IPS-18c (cell line): ENCODE measurements around the gene BARX2.
"Not testable (repeated sequence)": the region's sequence is repeated elsewhere in the genome, so short reads cannot be mapped to it uniquely, and the experiment has no call there.

ENCODE experiments used
- H3K4me3 ChIP-seq: 2 replicates; pipeline ENCODE4 v1.7.0; 2013; ENCODE audit warnings: low read depth, mild to moderate bottlenecking, low read length, moderate library complexity; ENCODE audit not compliant: insufficient read depth
- H3K9me3 ChIP-seq: one replicate; pipeline ENCODE4 v1.6.1; 2013; ENCODE audit warnings: mild to moderate bottlenecking, low read length, moderate library complexity; ENCODE audit not compliant: control insufficient read depth, insufficient read depth

The BARX2 gene, protein sequence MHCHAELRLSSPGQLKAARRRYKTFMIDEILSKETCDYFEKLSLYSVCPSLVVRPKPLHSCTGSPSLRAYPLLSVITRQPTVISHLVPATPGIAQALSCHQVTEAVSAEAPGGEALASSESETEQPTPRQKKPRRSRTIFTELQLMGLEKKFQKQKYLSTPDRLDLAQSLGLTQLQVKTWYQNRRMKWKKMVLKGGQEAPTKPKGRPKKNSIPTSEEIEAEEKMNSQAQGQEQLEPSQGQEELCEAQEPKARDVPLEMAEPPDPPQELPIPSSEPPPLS

DNA sequence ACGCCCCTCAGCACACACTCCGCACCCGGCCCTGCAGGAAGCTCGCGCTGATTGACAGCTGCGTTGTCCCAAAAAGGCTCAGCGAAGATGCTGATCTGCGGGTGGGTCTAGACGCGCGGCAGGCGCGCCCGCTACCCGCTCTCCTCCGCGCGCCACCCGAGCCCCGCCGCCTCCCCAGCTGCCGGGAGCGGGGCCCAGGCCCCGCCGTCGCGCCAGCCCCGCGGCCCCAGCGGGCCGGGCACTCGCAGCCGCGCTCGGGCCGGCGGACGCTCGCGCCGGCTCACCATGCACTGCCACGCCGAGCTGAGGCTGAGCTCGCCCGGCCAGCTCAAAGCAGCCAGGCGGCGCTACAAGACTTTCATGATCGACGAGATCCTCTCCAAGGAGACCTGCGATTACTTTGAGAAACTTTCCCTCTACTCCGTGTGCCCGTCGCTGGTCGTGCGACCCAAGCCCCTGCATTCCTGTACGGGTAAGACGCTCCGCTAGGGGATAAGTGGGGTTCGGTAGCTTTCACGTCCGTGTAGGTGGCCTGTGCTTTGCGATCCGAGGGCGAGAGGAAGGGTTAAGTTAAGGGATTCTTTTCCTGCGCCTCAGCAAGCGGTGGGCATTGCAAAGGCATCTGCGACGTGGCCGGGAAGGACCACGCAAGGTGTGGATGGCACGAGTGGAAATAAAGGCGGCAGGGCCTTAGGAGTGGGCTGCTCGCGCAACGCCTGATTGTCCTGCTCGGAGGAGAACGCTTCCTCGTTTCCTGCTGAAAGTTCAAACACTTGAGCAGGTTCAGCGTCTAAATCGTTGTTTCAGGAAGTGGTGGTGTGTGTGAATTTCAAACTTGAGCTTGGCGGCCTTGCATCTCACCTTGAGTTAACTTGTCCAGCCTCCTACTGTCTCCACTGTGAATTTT is at the start of gene BARX2:
Gene BARX2 (plus strand): TSS at position 98 of the 907 bp plus-strand sequence. CDS start 188 bp downstream, at position 286.
- Histone ChIP-seq H3K4me3 (peak within 1 kb of the TSS; percentile 50; the same call in 1 of the 2 replicates), H3K9me3 (peaks cover 2% of the 10 kb centered on the region)

DNA sequence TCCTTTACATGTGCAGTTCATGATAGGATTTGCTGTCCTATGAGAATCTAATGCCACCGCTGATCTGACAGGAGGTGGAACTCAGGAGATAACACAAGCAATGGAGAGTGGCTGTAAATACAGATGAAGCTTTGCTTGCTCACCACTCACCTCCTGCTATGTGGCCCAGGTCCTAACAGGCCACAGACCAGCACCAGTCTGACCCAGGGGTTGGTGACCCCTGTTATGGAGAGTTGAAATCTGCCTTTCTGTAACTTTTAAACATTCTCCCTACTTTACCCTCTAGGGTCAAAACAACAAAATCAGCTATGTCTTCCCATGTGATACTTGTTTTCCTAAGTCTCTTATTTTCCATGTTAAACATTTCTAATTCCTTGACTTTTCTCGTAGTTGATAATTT is 48.7 kb upstream of the BARX2 start:
- H3K4me3 ChIP-seq = no peak overlapping the region
- no peaks in the 10 kb centered on the region for H3K9me3 ChIP-seq

DNA sequence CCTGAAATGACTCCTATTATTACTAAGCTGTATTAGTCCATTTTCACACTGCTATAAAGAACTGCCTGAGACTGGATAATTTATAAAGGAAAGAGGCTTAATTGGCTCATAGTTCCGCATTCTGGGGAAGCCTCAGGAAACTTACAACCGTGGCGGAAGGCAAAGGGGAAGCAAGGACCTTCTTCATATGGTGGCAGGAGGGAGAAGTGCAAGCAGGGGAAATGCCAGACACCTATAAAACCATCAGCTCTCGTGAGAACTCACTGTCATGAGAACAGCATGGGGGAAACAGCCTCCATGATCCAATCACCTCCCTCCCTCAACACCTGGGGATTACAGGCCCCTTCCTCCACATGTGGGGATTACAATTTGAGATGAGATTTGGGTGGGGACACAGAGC is 47.9 kb upstream of the BARX2 start:
- H3K4me3 ChIP-seq, H3K9me3 ChIP-seq: not testable (repeated sequence)

DNA sequence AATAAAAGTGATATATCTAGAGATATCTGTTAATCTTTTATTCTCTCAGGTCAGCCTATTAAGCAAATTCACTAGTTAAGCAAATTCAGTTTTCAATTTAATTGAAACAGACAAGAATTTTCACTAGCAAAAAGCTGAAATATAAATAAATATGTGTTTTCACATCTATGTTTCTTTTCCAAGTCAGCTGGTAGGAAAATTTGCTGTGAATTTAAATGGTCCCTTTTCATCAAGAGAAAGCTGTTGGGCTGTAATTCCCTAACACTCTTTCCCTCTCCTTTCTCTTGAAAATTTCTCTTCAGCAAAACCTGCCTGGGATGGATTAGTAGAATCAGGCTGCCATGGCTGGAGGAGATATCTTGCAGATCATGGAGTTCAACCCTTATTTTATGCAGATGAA is 46.9 kb upstream of the BARX2 start:
- Histone ChIP-seq H3K4me3 (no peak overlapping the region), H3K9me3 (no peaks in the 10 kb centered on the region)

DNA sequence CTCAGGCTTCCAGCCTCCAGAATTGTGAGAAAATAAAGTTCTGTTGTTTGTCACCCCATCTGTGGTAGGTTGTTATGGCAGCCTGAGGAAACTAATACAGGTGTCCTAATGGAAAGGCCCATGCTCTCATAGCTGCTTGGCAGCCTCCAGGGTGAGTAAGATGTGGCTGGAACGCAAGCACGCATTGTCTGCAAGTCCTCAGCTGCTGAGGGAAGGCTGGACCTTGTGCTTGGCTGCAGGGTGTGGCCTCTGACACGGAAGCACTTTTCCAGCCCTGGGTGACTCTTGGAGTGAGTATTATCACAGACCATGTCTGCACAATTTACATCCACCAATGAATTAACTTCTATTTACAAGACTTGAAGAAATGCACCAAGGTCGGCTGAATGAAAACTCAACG is 44.4 kb upstream of the BARX2 start:
- no peaks in the 10 kb centered on the region for H3K9me3 ChIP-seq
- H3K4me3 ChIP-seq = no peak overlapping the region

DNA sequence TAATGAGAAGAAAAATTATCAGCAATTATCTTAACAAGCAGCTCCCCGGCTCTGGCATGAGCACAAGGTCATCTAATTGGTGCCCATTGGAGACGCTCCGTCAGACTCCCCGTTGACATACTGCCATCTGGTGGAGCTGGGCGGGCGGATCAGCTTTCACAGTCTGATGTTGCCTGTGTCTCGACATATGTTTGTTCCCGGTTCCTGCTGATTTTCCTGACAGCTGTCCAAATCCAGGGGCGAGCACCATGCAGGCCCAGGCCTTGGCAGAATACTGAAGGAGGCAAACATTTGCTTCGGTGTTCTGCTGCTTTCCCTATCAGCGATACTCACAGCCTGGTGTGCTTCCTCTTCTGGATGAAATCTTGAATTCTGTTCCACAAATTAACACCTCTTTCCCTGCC is 43.8 kb upstream of the BARX2 start:
- no peaks in the 10 kb centered on the region for H3K9me3 ChIP-seq
- H3K4me3 ChIP-seq = no peak overlapping the region

DNA sequence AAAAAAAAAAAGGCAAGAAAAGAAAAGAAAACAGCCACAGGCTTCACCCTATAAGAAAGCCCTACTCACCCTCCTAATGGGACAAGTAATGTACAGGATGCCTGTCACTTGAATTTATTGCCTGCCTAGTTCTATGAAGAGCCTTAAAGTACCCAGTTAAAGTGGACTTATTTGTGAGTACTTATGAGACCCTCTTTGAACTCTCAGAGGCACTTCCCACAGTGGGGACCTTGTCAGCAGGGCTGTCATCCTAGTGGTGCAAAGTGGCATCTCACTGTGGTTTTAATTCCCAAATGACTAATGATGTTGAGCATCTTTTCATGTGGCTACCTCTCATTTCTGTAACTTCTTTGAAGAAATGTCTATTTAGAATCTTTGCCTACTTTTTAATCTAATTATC is 41.8 kb upstream of the BARX2 start:
- Histone ChIP-seq H3K9me3 (no peaks in the 10 kb centered on the region), H3K4me3 (no peak overlapping the region)

DNA sequence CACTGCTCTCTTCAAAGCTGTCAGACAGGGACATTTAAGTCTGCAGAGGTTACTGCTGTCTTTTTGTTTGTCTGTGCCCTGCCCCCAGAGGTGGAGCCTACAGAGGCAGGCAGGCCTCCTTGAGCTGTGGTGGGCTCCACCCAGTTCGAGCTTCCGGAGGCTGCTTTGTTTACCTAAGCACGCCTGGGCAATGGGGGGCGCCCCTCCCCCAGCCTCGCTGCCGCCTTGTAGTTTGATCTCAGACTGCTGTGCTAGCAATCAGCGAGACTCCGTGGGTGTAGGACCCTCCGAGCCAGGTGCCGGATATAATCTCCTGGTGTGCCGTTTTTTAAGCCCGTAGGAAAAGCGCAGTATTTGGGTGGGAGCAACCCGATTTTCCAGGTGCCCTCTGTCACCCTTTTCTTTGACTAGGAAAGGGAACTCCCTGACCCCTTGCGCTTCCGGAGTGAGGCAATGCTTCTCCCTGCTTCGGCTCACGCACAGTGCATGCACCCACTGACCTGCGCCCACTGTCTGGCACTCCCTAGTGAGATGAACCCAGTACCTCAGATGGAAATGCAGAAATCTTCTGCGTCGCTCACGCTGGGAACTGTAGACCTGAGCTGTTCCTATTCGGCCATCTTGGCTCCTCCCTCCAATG is 31.2 kb upstream of the BARX2 start:
- not testable (repeated sequence) for H3K4me3 ChIP-seq, H3K9me3 ChIP-seq

DNA sequence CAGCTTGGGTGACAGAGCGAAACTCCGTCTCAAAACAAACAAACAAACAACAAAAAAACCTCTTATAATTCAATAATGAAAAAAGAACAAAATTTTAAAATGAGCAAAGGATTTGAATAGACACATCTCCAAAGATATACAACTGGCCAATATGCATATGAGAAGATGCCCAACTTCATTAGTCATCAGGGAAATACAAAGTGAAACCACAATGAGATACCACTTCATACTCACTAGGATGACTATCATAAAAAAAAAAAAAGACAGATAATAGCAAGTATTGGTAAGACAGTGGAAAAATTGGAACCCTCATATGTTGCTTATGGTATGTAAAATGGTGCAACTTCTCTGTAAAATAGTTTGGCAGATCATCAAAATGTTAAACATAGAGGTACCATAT is 28.7 kb upstream of the BARX2 start:
- H3K4me3 ChIP-seq = no peak overlapping the region
- peaks cover 3% of the 10 kb centered on the region for H3K9me3 ChIP-seq

DNA sequence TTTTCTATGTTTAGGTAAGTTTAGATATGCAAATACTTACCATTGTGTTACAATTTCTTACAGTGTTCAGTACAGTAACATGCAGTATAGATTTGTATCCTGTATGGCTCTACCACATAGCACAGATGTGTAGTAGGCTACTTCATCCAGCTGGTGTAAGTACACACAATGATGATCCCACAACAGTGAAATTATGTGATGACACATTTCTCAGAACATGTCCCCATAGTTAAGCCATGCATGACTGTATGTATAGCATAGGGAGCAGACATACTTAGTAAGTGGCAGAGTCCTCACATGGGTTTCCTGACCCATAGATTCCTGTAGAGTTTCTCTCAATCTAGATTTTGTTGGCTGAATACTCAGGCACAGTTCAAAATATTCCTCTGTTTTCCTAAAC is 26.8 kb upstream of the BARX2 start:
- H3K4me3 ChIP-seq = no peak overlapping the region
- peaks cover 3% of the 10 kb centered on the region for H3K9me3 ChIP-seq

DNA sequence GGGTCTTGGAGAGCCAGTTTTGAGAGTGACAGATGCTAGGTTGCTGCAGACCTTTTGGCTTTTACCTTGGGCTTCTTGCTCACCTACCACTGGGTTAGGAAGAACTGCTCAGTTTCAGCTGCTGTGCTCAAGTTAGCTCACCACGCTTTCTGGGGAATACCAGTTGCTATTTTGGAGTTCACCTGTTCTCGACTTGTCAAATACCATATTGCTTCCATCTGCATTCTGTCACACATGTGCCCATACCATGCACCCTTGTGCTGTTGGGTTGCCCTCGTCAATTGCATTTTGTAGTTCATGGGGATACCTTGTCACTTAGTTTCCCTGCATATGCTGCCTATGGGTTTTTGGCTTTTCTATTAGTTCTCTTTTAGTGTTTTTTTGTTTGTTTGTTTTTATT is 23.0 kb upstream of the BARX2 start:
- no peaks in the 10 kb centered on the region for H3K9me3 ChIP-seq
- no peak overlapping the region for H3K4me3 ChIP-seq

DNA sequence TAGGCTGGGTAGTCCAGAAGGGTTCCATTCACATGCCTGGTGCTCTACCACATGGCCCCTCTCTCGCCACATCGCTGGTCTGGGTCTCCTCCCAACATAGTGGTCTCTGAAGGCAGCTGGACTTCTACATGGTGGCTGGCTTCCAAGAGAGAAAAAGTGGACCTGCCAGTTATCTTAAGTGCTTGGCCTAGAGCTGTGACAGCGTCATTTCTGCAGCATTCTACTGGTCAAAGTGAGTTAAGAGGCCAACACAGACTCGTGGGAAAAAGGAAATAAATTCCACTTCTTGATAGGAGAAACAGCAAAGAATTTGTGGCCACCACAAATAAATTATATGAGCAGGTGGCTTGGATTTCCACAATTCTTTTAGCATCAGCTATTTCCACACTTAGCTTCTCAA is 21.0 kb upstream of the BARX2 start:
- Histone ChIP-seq H3K9me3 (no peaks in the 10 kb centered on the region), H3K4me3 (no peak overlapping the region)

DNA sequence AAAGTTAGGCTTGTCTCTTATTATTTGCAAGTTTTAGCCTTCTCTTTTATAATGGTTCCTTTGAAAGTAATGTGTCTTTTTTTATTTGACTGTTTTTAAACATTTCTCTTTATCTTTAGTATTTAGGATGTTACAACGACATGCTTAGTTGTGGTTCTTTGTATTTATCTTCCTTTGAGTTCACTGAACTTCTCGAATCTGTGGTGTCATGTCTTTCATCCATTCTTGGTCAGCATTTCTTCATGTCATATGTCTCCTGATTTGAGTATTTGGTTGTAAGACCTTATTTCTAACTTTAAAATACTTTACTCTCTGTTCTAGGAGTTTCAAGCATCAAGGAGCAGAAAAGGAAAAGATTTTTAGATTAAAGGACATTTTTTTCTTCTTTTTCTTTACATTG is 15.9 kb upstream of the BARX2 start:
- no peak overlapping the region for H3K4me3 ChIP-seq
- H3K9me3 ChIP-seq = no peaks in the 10 kb centered on the region

DNA sequence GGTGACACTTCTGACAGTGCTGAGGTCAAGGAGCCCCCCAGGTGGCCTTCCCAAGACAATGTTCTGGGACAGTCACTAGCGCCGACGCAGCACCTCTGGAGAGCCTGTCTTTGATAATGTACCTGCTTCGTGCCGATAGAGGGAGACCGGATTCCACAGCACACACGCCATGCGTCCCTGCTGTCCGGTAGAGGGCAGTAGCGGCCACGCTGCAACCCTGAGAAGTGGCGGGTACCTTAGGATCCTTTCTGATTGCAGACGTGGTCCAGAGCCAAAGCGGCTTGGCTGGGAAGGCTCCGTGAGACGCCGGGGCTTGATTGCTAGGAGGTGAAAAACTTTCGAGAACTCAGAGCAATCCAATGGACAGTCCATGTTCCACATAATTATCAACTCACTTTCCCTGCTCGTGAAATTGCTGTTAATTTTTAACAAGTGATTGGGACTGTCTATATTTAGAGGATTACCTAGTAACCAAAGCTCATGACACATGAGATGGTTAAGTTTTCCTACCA is 11.4 kb upstream of the BARX2 start:
- no peak overlapping the region for H3K4me3 ChIP-seq

DNA sequence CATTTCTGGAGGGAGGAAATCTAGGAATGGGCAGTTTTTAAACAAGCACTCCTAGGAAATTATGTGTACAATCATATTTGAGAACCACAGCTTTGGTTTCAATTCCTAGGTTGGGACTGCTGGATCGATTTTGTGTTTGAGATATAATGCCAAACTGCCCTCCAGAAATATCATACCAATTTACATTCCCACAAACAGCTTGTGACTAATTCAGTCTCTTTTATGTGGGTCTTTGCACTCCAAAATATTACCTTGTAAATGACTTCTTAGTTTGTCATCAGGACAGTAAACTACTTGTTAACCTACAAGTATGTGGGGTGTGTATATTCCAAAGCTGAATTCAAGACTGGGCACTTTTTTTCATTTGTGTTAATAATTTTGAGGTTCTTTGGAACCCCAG is 9.8 kb upstream of the BARX2 start:
- Histone ChIP-seq H3K9me3 (no peaks in the 10 kb centered on the region), H3K4me3 (no peak overlapping the region)

More for the DNA sequence above, 11.4 kb upstream of the BARX2 start:
- H3K9me3 ChIP-seq = no peaks in the 10 kb centered on the region

DNA sequence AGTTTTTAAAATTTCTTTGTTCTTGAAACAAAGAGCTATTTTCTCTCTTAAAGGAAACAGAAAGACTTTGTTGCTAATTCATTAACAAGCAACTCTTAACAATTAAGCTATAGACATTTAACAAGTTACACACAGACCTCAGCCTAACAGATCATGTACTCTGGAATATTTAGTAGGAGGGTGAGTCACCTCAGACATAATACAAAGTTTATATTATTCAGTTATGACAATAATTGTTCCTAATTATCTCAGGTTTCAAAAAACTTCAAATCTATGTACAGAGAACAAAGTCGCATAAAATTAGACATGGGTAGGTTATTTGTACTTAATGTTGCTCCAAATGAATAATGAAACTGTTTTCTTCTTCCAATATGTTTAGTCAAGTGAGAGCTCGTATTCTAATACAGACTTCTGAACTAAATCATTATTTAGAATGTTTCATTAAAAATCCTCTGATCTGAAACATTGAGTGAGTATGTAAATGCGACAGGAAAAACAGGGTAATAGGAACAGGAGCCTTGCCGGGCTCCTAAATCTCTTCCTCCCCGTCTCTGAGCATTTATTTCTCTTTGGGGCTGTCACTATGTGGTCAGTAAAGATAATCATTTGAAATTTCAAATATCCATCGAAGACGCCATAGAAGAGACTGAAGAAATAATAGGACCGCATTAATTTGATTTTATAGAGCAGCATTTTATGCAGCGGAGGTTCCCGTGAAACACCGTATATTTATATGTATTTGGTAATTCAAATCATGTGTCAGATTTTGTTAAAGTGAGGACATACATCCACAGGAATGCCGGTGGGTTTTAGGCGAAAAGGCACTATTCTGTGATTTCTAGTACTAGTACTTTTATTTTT is 8.7 kb upstream of the BARX2 start:
- no peaks in the 10 kb centered on the region for H3K9me3 ChIP-seq
- H3K4me3 ChIP-seq = no peak overlapping the region
